Stimulated activated CD4-positive, alpha-beta T cell treated with anti-CD3 and anti-CD28 coated beads, Interleukin-1b, Interleukin-23, amount 100 ng/mL, for 24 hours (primary cell): ENCODE data around the gene NTSR2.

Experiments
- DNase-seq, 4 experiments: peaks; one replicate each; pipeline ENCODE4 v3.0.0-alpha.2; 2020; ENCODE audit warnings: low read depth in 4 of 4, low spot score in 1 of 4

The NTSR2 gene

GRCh38 chr2:11629215-11629614, 40.8 kb downstream of the NTSR2 start:
- DNase-seq: no peak

- no peak for DNase-seq
Measured at GRCh38 chr2:11628675-11629074, 41.3 kb downstream of the NTSR2 start.

DNA sequence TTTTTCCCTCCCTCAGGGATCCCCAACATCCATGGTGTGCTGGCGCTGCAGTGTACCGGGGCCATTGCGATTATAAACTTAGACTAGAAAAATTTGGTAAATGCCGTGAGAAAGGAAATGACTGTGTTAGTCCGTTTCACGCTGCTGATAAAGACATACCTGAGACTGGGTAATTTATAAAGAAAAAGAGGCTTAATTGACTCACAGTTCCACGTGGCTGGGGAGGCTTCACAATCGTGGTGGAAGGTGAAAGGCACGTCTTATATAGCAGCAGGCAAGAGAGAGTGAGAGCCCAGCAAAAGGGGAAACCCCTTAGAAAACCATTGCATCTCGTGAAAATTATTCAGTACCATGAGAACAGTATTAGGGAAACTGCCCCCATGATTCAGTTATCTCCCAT, 44.3 kb downstream of the NTSR2 start:
- DNase-seq: no peak

DNA sequence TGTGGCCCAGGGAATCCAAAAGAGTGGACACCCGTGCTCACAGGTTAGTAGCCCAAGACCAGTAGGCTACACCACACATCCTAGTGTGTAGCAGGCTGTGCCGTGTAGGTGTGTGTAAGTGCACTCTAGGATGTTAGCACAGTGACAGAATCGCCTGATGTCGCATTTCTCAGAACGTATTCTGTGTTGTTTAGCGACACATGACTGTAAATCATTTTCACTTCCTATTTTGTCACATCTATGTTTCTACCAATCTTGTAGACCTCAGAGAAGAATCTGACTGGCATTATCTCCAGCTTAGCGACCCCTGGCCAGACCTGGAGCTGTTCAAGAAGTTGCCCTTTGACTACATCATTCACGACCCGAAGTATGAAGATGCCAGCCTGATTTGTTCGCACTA, 45.1 kb downstream of the NTSR2 start:
- DNase-seq: no peak

- DNase-seq: no peak
Measured at GRCh38 chr2:11622611-11623010, 47.4 kb downstream of the NTSR2 start.

DNA sequence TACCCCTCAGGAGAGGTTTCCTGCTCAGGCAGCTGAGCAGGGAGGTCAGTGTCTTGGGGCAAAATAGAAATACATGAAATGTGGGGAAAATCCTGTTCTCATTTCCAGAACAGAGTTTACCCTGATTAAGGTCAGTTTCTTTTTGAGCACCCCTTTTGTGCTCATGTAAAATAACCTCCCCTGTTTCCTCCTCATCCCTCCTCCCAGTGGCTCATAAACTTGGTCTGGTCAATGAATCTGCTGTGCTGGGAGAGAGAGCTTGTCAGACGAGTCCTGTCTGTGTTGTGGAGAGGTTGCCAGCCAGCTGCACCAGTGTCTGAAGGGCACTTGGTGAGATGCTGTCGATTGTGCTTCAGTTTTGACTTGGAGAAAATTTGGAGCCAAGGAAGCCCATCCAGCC, 48.6 kb downstream of the NTSR2 start:
- no peak for DNase-seq

DNA sequence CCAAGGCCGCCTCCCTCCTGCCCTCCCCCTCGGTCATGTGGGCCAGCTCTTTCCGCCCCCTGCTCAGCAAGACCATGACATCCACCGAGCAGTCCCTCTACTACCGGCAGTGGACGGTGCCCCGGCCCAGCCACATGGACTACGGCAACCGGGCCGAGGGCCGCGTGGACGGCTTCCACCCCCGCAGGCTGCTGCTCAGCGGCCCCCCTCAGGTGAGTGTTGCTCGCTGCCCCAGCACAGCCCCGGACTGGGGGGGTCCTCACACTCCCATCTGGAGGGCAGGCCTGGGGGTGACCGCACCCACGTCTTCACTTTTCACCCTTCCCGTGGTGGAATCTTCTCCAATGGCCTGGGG, 51.3 kb downstream of the NTSR2 start:
- no peak for DNase-seq

DNA sequence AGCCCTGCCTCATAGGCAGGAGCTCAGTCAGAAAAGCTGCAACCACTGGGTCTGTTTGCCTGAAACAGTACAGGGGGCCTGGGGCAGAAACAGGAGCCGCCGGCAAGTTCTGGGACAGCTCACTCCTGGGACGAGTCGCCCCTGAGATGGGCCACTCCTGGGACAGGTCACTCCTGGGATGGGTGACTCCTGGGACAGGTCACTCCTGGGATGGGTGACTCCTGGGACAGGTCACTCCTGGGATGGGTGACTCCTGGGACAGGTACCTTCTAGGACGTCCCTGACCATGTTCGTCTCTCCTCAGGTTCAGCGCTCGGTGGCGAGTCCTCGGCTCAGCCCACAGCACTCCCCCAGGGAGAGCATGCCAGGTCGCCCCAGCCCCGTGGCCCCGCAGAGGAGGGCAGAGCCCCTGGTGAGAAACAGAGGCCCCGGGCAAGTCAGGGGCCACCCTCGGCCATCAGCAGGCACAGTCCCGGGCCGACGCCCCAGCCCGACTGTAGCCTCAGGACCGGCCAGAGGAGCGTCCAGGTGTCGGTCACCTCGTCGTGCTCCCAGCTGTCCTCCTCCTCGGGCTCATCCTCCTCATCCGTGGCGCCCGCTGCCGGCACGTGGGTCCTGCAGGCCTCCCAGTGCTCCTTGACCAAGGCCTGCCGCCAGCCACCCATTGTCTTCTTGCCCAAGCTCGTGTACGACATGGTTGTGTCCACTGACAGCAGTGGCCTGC, 51.8 kb downstream of the NTSR2 start:
- DNase-seq: no peak

- no peak for DNase-seq
Measured at GRCh38 chr2:11617527-11617926, 52.5 kb downstream of the NTSR2 start.

- DNase-seq: no peak
Measured at GRCh38 chr2:11616851-11617415, 53.1 kb downstream of the NTSR2 start.

GRCh38 chr2:11616097-11616687, 53.8 kb downstream of the NTSR2 start:
- no peak for DNase-seq

- DNase-seq: no peak
Measured at GRCh38 chr2:11615209-11615608, 54.8 kb downstream of the NTSR2 start.

DNA sequence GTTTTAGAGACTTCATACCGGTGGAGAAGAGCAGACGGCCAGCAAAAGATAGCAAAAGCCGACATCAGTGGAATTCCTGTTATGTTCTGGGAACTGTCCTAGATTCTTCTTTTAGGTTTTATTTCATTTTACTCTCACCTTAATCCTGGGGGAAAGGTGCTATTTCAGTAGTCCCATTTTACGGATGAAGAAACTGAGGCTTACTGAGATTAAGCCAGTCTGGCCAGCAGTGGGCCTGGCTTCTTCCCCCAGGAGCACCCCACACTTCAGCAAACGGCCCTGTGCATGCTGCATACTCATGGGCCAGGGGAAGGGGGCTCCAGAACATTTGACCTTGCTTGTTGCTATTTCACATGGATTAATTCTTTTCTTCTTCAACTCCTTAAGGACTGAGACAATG, 56.7 kb downstream of the NTSR2 start:
- no peak for DNase-seq

DNA sequence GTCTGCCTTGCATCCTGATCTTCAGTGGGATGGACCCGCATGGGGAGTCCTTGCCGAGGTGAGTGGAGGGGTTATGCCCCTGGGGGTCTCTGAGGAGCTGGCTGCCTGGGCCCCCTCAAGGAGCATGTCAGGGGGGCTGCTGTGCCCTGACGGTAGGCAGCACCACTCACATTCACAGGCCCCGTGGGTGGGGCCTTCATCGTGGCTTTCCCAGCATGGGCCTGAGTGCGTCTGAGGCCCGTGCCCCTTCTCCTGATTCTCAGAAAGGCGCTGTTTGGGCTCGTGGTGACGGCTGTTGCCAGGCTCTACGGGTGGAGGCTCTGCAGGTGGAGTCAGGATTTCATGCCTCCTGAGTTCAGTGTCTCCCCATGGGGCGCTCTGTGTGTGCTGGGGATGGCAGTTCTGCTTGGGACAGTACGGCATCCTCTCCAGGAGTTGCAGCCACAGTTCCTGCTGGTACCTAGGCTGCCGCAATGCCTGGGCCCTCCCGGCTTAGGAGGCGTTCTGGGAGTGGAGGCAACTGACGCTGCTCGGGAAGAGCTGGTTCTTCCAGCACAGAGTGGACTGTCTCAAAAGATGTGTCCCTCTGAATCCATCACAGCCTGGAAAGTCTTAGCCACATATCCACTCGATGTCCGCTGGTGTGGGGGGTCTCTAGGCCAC, 57.3 kb downstream of the NTSR2 start:
- no peak for DNase-seq

DNA sequence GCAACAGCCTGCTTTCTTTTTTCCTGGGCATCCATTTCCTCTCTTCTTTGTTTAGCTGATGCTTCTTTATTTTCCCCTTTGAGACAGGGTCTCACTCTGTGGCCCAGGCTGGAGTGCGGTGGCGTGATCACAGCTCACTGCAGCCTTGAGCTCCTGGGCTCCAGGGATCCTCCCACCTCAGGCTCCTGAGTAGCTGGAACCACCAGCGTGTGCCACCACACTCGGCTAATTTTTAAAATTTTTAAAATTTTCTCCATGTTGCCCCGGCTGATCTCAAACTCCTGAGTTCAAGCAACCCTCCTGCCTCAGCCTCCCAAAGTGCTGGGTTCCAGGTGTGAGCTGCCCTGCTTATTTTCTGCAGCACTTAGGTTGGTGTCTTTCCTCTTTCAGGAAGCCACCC, 58.7 kb downstream of the NTSR2 start:
- no peak for DNase-seq

GRCh38 chr2:11610624-11611242, 59.3 kb downstream of the NTSR2 start:
- no peak for DNase-seq
